NCI-H524 (cell line): ENCODE results near the gene FANCC.

Experiments
- DNase-seq, 2 experiments: peaks; one replicate each; lab custom pipeline; 2025; lab: John Stamatoyannopoulos, UW

The FANCC gene, protein sequence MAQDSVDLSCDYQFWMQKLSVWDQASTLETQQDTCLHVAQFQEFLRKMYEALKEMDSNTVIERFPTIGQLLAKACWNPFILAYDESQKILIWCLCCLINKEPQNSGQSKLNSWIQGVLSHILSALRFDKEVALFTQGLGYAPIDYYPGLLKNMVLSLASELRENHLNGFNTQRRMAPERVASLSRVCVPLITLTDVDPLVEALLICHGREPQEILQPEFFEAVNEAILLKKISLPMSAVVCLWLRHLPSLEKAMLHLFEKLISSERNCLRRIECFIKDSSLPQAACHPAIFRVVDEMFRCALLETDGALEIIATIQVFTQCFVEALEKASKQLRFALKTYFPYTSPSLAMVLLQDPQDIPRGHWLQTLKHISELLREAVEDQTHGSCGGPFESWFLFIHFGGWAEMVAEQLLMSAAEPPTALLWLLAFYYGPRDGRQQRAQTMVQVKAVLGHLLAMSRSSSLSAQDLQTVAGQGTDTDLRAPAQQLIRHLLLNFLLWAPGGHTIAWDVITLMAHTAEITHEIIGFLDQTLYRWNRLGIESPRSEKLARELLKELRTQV

DNA sequence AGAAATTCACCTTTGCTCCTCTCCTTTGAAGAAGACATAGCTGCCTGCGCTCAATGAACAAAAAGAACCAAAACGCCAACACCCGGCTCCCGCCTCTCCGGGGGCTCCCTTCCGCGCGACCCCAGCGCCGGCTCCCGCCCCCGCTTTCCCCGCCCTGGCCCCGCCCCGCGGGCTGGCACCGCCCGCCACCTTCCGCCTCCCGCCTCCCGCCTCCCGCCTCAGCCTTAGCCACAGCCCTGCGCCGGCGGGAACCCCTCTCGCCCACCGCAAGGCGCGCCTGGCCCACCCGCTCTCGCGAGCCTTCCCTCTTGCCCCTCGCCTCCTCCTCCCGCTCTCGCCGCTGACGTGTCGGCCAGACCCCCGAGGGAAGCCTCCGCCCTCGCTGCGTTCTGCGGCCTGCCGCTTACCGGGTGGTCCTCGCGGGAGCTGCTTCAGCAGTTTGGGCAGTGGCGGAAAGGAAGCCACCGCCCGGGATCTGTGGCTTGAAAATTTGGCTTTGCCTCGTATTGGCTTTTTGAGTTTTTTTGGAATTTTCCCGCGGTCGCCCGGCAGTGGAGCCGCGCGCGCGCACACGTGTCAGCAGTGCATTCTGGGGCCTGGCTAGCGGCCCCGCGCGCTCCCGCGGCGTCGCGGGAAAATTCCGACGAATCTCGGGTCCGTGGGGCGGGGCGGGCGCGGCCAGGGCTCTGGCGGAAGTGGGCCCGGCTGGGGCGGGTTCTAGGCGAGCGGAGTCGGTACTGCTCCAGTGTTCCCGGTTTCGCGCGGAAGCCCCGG is at the start of gene FANCC:
FANCC (minus strand) TSS at position 591 of the 774 bp plus-strand sequence. CDS start 68,418 bp downstream, outside the sequence.
- peak; percentile 92 to 94 for DNase-seq

DNA sequence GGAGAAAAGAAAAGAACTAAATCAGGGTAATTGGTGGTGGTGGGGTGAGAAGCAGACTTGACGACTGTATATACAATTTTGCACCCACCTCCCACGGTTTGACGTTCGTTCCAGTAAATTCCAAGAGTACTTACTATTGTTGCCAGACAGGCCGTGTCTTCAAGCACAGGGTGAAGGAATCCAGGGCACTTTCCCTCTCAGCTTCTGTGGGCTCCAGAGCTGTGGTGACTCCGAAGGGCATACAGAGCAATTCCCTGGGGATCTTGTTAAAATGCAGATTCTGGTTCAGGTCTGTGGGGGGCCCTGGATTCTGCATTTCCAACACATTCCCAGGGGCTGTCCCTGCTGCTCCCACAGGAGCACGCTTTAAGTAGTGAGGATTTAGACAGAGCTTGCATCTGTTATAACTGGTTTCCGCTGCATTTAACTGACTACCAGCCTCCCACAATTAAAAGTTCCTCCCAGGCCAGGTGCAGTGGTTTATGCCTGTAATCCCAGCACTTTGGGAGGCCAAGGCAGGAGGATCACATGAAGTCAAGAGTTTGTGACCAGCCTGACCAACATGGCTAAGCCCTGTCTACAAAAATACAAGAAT is 49.3 kb upstream of the FANCC start:
- no peak for DNase-seq

DNA sequence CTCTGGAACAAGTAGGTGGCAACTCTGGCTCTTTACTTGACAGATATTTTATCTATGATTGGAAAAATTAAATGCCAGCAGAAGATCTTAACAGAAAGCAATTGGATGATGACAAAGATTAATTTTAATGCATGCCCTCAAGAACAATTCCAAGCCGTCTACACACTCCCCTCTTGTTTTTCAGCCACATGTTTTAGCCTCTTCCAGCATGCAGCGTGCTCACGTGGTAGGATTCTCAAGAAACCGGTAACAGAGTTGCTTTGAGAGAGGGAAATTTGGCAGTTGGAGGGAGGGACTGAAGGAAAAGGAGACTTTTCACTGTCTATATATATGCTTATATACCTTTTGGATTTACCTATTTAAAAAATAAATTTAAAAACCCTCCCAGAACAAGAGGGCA is 48.3 kb upstream of the FANCC start:
- no peak for DNase-seq

DNA sequence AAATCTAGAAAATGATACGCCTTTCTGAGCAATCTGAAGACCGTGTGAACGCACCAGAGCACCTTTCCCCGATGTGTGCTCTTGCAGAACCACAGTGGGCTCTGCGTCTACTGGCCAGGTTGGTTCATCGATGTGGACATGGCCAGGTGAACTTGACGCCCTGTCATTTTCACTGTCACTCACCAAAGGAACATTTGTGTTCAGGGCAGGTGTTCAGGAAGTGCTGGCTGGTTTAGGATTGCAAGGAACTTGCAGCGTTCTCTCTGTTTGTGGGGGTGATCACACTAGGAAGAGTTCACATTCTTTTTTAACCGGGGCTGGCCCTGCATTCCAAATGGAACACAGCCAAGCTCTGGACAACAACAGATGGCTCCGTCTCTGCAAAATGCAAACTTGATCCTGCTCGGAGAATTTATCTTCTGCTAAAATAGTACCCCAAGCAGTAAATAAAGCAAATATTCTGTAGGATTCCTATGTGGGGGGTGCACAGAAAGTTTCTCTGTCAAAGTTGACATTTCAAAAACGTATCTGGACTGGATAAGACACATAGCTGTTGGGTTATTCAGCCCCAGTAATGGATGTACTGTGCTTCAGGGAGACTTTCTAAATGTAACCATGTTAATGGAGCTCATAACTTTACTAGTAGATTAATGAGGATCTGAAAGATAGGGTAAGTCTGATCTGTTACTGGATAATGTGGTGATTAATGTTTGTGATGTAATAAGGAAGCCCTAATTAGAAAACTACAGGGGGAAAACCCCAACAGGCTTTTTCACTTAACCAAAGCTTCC is 45.7 kb upstream of the FANCC start:
- peak; percentile 25 to 67 for DNase-seq

DNA sequence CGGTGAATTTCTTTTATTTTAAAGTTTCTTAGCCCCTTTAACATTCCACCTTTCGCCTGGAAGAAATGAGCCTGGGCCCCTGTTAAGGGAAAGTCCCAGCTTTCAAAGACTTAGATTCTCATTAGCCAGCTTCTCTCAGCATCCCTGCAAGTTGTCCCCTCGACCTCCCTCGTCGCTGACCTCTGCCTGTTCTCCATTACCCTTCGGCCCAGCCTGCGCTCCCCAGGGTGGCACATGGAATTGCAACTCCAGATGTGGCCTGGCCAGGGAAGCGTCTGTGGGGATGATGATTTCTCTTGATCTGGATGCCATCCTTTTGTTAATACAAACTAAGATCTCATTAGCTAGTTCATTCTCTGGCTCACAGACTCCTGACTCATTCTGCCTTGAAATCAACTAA is 43.4 kb upstream of the FANCC start:
- DNase-seq, result no peak

DNA sequence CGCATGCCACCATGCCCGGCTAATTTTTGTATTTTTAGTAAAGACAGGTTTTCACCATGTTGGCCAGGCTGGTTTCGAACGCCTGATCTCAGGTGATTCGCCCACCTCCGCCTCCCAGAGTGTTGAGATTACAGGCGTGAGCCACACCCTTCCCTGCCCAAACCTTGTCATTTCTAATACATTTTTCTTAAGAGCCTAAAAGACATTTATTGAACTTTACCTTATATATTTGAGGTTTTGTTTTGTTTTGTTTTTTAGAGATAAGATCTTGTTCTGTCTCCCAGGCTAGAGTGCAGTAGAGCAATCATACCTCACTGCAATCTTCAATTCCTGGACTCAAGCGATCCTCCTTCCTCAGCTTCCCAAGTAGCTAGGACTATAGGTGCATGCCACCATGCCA is 39.8 kb upstream of the FANCC start:
- no peak for DNase-seq

DNA sequence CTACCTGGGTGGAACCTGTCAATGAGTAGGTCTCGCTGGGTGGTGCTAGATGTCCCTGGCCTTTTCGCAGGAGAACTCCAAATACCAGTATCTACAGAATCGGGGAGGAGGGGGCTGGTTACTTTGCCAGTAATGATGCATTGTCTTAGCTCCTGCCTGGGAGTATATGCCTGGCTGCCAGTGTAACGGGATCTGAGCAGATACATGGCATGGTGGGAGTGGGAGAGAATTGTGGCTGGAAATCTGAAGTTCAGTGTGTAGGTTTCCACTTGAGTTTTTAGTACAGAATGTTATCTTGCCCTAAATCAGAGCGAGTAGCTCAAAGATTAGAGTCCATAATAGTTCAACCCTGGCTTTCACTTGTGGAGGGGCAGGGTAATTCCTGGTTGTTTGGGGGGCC is 38.0 kb upstream of the FANCC start:
- DNase-seq, result no peak

DNA sequence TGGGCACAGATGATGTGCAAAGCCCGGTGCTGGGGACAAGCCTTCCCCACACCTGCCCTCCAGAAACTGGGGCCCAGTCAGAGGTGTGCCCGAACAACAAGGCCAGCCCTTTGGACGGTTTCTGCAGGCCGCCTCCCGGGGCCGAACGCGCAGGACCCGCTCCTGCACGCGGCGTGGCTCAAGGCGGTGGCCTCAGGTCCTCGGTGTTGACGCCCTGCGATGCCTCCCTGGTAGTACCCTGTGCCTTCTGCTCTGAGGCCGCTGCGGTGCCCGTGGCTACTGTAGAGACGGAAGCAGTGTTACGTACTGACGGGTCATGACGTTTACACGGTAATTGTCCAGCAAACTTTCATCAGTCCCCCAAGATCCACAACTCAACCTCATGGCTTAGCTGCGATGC is 33.5 kb upstream of the FANCC start:
- DNase-seq, result no peak

DNA sequence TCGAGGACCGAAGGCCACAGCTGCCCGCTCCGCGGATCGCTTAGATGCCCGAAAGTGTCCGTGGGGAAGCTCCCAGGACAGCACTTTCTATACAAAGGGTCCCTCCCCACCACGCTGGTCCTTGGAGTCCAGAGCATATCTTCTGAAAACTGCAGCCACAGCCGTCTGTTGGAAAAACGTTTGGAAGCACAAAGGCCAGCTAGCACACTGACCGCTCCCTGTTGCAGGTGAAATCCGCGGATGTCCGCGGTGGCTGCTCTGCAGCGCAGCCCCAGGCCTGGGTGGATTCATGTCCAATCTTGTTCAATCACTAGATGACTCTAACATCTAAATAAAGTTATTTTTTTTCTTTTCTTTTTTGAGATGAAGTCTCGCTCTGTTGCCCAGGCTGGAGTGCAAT is 32.8 kb upstream of the FANCC start:
- DNase-seq, result no peak

DNA sequence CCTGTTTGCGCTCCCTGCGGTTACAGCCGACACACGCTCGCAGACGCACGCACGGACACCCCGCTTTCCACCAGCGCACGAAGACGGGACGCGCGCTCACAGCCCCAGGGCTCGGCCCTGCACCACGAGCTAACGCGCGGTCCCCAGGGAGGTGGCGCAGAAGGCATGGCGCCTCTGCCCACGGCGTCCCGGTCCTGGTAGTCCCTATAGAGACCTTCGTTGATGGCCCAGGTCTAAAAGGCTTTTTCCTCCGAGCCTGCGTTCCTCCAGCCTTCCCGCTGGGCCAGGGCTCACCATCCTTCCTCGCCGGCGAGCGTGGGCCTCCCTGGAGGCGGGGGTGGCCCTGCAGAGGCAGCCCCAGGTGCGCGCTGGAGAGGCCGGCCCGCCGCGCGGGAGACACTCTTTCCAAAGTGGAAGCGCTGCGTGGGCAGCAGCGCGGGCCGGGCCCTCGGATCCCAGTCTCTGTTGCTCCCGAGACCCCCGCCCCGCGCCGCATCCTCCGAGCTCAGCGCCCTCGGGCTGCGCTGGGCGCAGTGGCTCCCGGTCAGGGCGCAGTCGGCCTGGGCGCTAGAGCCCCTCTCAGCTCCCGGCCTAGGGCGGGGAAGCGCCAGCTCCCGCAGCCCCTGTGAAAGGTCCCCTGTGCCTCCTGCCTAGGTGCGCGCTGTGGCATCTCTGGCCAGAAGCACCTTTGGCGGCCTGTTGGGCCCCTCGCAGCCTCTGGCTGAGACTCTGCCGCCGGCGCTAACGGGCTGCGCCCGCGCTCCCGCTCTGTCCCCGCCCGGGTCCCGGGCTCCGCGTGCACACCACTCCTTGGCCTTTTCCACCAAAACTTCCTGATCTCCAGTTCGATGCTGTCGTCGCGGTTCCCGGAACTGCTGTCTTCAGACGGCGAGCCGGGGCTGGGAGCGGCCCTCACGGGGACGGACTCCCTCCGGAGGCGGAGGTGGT is 31.9 kb upstream of the FANCC start:
- peak; percentile 32 to 42 for DNase-seq

DNA sequence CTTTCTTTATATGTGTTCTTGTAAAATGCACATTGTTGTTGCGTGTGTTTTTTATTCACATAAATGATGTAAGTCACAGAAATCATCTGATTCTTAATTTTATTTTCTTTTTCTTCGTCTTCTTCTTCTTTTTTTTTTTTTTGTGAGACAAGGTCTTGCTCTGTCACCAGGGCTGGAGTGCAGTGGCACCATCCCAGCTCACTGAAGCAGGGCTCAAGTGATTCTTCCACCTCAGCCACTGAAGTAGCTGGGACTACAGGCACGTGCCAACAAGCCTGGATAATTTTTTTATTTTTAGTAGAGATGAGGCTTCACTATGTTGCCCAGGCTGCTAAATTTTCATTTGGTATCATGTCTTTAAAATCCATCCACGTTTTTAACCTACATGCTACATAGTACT is 28.5 kb upstream of the FANCC start:
- no peak for DNase-seq

DNA sequence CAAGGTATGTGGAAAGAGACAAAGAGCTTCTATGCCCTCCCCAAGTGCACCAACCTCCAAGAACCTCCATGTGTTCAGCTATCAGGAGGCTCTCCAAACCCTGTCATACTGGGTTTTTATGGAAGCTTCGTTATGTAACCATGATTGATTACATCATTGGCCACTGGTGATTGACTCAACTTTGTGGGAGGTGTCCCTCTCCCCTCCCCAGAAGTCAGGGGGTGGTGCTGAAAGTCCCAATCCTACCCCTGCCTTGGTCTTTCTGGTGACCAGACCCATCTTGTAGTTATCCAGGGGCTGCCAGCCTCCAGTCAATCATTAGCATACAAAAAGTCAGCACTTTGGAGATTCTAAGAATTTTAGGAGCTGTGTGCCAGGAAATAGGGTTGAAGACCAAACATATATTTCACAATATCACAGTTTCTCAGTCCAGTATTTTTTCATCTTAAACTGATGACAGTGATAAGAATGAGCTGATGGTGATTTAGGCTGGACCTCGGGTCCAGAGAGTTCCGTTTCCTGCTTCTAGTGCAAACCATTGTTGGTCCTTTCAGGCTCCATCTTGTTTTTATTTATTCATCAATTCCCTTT is 27.3 kb upstream of the FANCC start:
- DNase-seq, result no peak

DNA sequence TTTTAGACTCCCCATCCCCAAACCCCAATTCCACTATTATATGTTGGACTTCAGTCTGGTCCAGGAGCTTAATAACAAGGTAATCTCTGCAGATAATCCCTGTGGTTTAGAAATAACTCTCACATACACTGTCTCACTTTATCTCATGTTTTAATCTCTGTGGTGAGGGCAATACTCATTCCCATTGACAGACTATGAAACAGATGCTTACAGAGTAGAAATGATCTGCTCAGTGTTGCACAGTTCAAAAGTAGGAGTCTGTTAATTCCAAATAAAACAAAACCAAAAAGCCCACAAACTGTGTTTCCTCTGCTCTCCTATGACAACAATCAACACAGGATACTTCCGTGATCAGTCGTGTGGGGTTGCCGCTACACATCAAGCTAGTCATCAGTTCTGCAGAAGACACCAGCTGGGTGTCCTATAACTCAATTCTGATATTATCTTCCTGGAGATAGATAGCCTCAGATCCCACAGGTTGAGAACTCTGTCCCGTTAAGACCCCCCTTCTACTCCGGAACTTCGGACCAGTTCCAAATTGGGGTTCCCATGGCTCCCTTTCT is 26.3 kb upstream of the FANCC start:
- no peak for DNase-seq

DNA sequence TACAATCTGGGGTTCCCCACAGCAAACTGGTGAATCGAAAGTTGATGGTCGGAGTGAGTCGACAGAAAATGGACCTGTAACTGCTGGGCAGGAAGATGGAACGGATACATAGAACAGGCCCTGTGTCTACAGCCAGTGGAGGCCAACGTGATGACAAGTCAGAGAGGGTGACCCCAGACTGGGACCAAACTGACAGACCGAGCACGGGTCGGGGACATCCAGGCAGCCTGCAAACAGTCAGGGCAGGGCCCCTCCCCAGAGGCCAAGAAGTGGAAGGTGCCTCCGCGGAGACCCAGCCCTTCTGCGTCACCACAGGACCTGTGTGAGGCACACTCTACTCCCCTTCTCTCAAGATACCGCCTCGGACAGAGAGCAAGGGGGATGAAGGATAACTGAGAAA is 25.1 kb upstream of the FANCC start:
- no peak for DNase-seq

DNA sequence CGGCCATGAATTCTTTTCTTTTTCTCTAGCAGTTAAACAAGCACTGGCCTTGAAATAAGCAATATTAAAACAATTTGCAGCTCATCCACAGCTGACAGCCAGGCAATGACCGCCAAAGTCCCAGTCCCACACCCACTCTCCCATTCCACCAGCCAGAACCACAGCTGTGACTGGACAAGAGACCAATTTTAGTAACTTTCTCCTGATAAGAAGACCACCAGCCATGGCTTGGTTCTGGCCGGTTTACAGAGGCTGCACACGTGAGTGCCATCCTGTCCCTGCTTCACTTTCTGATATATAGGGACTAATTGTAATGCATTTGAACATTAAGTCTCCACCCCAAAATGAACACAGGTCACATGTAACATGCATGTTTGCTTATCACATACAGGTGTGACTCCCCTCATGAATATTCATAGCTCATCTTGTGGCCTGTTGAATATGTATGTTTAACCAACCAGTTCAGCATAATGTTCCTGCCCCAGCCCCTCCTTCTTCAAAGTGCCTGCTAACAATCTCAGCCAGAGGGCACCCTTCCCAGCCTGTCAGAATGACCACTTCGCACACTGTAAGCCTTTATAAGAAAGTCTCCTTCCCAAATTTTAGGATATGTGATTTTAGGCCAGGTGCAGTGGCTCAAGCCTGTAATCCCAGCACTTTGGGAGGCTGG is 23.9 kb upstream of the FANCC start:
- DNase-seq, result peak in 1 of 2 experiments; percentile 4

DNA sequence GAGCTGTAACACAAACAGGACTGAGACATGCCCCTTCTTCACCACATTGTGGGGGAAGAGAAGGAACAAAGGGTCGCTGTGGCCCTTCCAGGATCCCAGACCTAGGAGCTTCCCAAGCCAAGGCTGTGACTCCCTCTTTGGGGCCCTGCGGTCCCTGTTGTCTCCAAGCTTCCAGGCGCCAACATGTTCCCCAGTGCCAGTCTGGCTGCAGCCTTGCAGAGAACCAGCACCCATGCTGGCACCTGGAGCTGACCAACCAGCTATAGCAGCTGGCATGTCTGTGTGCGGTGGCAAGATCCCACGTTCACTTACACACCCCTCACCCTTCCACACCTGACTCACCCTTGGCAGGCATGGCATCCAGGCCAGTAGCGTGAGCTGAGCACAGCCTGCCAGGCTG is 20.7 kb upstream of the FANCC start:
- no peak for DNase-seq

DNA sequence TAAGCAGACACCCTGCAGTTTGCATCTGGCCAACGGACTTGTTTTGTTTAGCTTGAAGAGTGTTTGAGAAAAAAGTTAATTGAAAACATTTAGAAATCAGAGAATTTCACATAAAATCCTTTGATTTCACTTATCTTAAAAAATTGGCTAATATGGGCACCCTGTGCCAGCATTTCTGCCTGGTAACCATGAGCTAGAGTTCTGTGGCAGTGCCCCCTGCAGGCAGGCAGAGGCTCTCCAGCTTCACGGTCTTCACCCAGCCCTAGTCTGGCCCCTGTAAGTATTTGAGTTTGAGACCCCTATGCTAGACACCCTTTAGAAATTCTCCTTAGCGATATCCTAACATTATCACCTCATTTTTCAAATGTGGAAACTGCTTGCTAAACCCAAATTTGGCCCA is 18.8 kb upstream of the FANCC start:
- DNase-seq, result peak in 1 of 2 experiments; percentile 16

DNA sequence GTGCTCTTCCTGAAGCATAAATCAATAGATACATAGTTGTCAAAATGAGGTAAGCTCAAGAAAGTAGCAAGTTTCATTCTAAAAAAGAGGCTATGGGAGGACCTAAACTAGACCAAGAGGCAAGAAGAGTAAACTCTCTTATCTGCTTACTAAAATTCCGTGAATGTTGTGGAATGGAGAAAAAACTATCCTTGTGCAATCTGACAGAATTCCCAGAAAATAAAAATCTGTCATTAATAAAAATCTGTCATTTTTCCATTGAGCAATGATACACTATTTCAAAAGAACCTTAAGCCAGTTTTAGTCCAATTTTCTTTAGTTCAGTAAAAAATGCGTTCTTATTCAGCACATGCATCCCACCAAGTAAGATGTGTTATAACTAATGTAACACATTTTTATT is 15.9 kb upstream of the FANCC start:
- DNase-seq, result no peak

DNA sequence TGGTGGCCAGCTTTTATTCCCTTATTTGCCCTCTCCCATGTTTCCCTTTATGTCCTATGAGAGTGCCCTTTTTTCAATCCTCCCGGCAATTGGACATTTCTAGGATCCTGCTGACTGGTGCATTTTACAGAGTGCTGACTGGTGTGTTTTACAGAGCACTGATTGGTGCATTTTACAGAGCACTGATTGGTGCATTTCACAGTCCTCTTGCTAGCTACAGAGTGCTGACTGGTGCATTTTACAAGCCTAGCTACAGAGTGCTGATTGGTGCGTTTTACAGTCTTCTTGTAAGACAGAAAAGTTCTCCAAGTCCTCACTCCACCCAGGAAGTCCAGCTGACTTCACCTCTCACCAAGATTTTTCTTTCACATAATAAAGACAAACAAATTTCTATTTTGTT is 15.4 kb upstream of the FANCC start:
- DNase-seq, result no peak
